ENCODE data around the gene POLR1G. TPM values are rescaled to one million over a fixed set of nuclear protein-coding genes. Genes with fewer than 3 reads are reported as not detected.
A peak's percentile ranks its signal among the peaks of the same experiment; 100 is the strongest.

The POLR1G gene
- total and polyA plus RNA-seq, 2 donors (not counting 3 experiments of a cell fraction or from before 2014, with no cell fraction given) = 6.6 to 19.5 TPM

DNA sequence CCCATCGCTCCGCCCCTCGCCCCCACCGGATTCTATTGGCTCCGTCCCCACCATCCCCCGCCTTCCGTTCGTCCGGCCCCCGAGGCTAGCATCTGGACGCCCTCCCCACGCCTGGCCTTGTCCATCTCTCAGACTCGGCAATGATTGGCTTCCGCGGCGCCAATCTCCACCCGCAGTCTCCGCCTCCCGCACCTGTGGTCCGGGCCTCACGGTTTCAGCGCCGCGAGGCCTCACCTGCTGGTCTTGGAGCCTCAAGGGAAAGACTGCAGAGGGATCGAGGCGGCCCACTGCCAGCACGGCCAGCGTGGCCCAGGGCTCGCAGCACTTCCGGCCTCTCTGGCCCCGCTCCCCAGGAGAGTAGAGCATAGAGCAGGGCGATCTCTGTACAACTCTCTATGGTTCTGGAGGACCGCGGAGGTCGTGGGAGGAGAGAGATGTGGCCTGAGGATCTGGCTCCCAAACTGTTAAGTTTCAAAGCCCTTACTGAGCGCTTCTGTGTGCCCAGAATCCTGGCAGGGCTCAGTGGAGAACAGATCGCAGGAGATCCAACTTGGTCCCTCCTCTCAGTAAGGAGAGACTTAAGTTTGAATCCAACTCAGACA is 17.2 kb downstream of the POLR1G start, which contains the start of gene ERCC1:
Gene ERCC1 (minus strand): TSS at position 329 of the 602 bp plus-strand sequence. CDS start 543 bp downstream, outside the sequence.
- Histone ChIP-seq H3K9me3 (replicated peaks; ENCODE audit: control insufficient read depth, insufficient read depth, low read length) (no peaks in the 10 kb centered on the region), H3K27ac (ENCODE audit: insufficient read depth, low read depth, low read length) (peak within 1 kb of the TSS; percentile 100), H3K9ac (replicated peaks; ENCODE audit: extremely low read depth, insufficient read depth, low read length) (peak within 1 kb of the TSS; percentile 94), H3K4me3 (replicated peaks in 1 of 3; ENCODE audit: insufficient read depth in 1 of 3, low read depth in 1 of 3, low read length in 3 of 3) (peak within 1 kb of the TSS; percentile 59 to 74 (median 73)), H4K20me1 (replicated peaks; ENCODE audit: control insufficient read depth, extremely low read depth, insufficient read depth, low read length) (no peaks in the 10 kb centered on the region), H3K79me2 (ENCODE audit: control insufficient read depth, insufficient read depth, low read length) (peaks cover 27% of the 10 kb centered on the region), H2AFZ (ENCODE audit: low read depth, low read length) (no peak within 1 kb of the TSS), H3K9me1 (replicated peaks; ENCODE audit: control insufficient read depth, extremely low read depth, insufficient read depth, low read length) (no peaks in the 10 kb centered on the region), H3K4me1 (ENCODE audit: control insufficient read depth, extremely low read depth, insufficient read depth, low read length) (peaks cover 30% of the 10 kb centered on the region), H3K4me2 (ENCODE audit: insufficient read depth, low read length) (peak within 1 kb of the TSS; percentile 99), H3K27me3 (ENCODE audit: control insufficient read depth in 2 of 2, insufficient read depth in 2 of 2, low read length in 2 of 2) (no peaks in the 10 kb centered on the region), H3K36me3 (ENCODE audit: control insufficient read depth in 2 of 2, extremely low read depth in 1 of 2, insufficient read depth in 2 of 2, low read length in 2 of 2) (peaks cover 2 to 10% of the 10 kb centered on the region in 2 experiments)
- FAIRE-seq (no peak), DNase-seq (ENCODE audit: low read depth, low spot score) (peak; percentile 94)
- no peak for TF ChIP-seq GATA2 (IDR thresholded peaks at IDR 0.05; ENCODE audit: insufficient read depth, insufficient read length, low read depth, low read length)
- TF ChIP-seq MYC (IDR thresholded peaks at IDR 0.05; ENCODE audit: low read depth, low read length) = peak; percentile 24
- TF ChIP-seq JUN (IDR thresholded peaks at IDR 0.05; ENCODE audit: borderline replicate concordance, insufficient read depth, insufficient read length, low read depth) = no peak
- TF ChIP-seq POLR2A (IDR thresholded peaks at IDR 0.05; ENCODE audit: low read depth, low read length) = peak; percentile 61
- TF ChIP-seq MAX (IDR thresholded peaks at IDR 0.05; ENCODE audit: insufficient read depth, insufficient read length) = no peak
- TF ChIP-seq POLR2AphosphoS5 (IDR thresholded peaks at IDR 0.05; ENCODE audit: insufficient read depth, low read depth, low read length) = peak; percentile 66
- no peak for TF ChIP-seq FOS (IDR thresholded peaks at IDR 0.05; ENCODE audit: borderline replicate concordance, insufficient read depth, low read length)
- TF ChIP-seq CTCF (IDR thresholded peaks at IDR 0.05; ENCODE audit: extremely low read depth in 1 of 2, insufficient read depth in 1 of 2, low read depth in 1 of 2, low read length in 2 of 2) = no peak
- no peak for TF ChIP-seq EZH2 (IDR thresholded peaks at IDR 0.05; ENCODE audit: borderline replicate concordance, low read depth, low read length, severe bottlenecking)
- CTCF ChIA-PET = interaction anchor here (0.8 to 2.8 kb wide), 10 partner anchors 8 to 62 kb away, joined by 3 to 30 read pairs (median 4); partner anchors contain the start of genes FOSB and PPP1R13L
- POLR2A ChIA-PET = interaction anchor here (0.6 to 1.0 kb wide), 4 partner anchors 9 to 302 kb away, joined by 3 read pairs; partner anchors contain the start of gene PPP1R13L
- TSS peak; percentile 95 for BruUV-seq (replicated peaks)
- intact Hi-C loops (cut with micrococcal nuclease) = loop anchor here (1.0 to 2.0 kb wide), 3 partner anchors 16 to 47 kb away; partner anchors contain the start of gene PPP1R13L
- dilution Hi-C loops (cut with MboI; ENCODE audit: extremely low pct_ligation_motif_present, low sequenced_read_pairs) = no loop called here
